Breast epithelium (tissue), 3 donors: ENCODE measurements around the gene ARID1B.

Source experiments
- CTCF ChIP-seq, 3 donors: fragments of 450-650 bp; IDR thresholded peaks; one replicate each; pipeline ENCODE4 v1.5.1; 2016 to 2017; ENCODE audit warnings: antibody characterized with exemption in 3 of 3, mild to moderate bottlenecking in 3 of 3, moderate library complexity in 3 of 3
- POLR2A ChIP-seq: fragments of 450-650 bp; IDR thresholded peaks from one replicate; pipeline ENCODE4 v1.6.1; 2016; ENCODE audit warnings: antibody characterized with exemption, mild to moderate bottlenecking, moderate library complexity

- peak in 1 of 3 donors; percentile 13 for TF ChIP-seq CTCF (IDR thresholded peaks at IDR 0.05)
- TF ChIP-seq POLR2A, result no peak
These were observed 243.2 kb downstream of the ARID1B start for GRCh38 chr6:157020398-157020797.
